PC-9 (cell line): ENCODE data around the gene HBE1.

Experiments used
- CTCF ChIP-seq: fragments of 200-600 bp; sonication (generic); conservative IDR thresholded peaks from 2 replicates; pipeline ENCODE4 v1.6.1; 2017; ENCODE audit warnings: mixed run types, antibody characterized with exemption, mild to moderate bottlenecking, moderate library complexity
- EZH2 ChIP-seq: fragments of 200-600 bp; sonication (generic); IDR thresholded peaks from 2 replicates; pipeline ENCODE4 v1.8.0; 2017; ENCODE audit warnings: antibody characterized with exemption, low read depth

DNA sequence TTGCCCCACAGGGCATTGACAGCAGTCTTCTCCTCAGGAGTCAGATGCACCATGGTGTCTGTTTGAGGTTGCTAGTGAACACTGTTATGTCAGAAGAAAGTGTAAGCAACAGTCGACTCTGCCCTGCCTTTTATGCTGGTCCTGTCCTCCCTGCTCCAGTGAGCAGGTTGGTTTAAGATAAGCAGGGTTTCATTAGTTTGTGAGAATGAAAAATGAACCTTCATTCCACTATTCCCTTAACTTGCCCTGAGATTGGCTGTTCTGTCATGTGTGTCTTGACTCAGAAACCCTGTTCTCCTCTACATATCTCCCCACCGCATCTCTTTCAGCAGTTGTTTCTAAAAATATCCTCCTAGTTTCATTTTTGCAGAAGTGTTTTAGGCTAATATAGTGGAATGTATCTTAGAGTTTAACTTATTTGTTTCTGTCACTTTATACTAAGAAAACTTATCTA, 35.3 kb downstream of the HBE1 start, which contains the start of gene HBD:
- no peak for TF ChIP-seq CTCF
- no peak for TF ChIP-seq EZH2
